Peyer's patch (tissue), 4 donors: Measurements from ENCODE around the gene MZT2B.

ENCODE experiments used
- CTCF ChIP-seq, 6 experiments: fragments of 450-650 bp in 4 of 6; fragments of 200-600 bp in 2 of 6; sonication (generic) in 1 of 6; IDR thresholded peaks; one replicate each; pipeline ENCODE4 v1.5.1; 2017 to 2019; ENCODE audit warnings: antibody characterized with exemption in 6 of 6, mild to moderate bottlenecking in 3 of 6, moderate library complexity in 1 of 6
- POLR2A ChIP-seq, 2 donors: fragments of 450-650 bp; IDR thresholded peaks; one replicate each; pipeline ENCODE4 v1.5.1; 2017; ENCODE audit warnings: antibody characterized with exemption in 2 of 2, mild to moderate bottlenecking in 2 of 2, moderate library complexity in 2 of 2

DNA sequence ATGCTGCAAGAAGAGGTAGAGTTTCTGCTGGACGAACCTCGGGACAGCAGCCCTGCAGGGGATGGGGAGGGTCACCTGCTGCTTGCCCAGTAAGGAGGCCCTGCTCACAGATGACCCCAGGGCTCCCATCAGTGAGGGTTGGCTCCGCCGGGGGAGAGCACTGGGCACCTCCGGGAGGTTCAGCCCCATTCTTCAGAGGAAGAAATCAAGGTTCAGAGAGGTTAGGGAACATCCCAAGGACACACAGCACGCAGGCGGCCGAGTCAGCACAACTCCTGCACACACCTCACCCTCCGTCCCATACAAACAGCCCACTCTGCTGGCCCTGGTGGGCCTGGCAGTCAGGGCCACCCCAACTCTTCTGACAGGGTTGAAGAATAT, 25.4 kb upstream of the MZT2B start:
- TF ChIP-seq CTCF (IDR thresholded peaks at IDR 0.05), result no peak
- no peak for TF ChIP-seq POLR2A (IDR thresholded peaks at IDR 0.05)
